ENCODE data around the gene PROSER3.

PROSER3 gene

DNA sequence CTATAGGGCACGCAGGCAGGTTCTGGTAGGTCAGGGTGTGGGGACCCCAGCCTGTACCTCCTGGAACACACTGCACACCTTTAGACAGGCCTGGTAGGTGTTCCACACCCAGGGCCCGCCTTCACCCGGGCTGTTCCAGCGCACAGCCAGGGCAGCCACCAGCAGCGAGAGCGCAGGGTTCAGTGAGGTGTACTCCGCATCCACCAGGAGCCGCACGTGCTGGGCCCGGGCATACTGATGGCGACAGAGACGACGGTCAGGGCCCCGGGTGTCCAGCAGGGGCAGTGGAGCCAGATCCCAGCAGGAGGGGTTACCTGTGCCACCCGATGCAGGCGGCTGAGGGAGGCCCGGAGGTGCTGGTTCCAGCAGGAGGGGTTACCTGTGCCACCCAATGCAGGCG lies 48.6 kb downstream of the PROSER3 start:
- H3K36me3 ChIP-seq (ENCODE audit: insufficient read depth, low read length): no peaks in the 10 kb centered on the region
- H3K27ac ChIP-seq (ENCODE audit: low read depth, low read length): no peak overlapping the region
- H3K27me3 ChIP-seq (ENCODE audit: insufficient read depth, low read length): peaks cover 9% of the 10 kb centered on the region
- no peaks in the 10 kb centered on the region for H3K79me2 ChIP-seq (ENCODE audit: control insufficient read depth, insufficient read depth, low read length, unreplicated experiment)
- no peak overlapping the region for H3K4me3 ChIP-seq (ENCODE audit: low read depth, low read length)
- H2AFZ ChIP-seq (ENCODE audit: low read length, unreplicated experiment): no peak overlapping the region
- H3K4me1 ChIP-seq (ENCODE audit: control insufficient read depth, insufficient read depth, low read length, unreplicated experiment): no peaks in the 10 kb centered on the region

GRCh38 chr19:35807633-35808032 lies 49.7 kb downstream of the PROSER3 start:
- H3K36me3 ChIP-seq (ENCODE audit: insufficient read depth, low read length): no peaks in the 10 kb centered on the region
- no peak overlapping the region for H3K27ac ChIP-seq (ENCODE audit: low read depth, low read length)
- no peaks in the 10 kb centered on the region for H3K79me2 ChIP-seq (ENCODE audit: control insufficient read depth, insufficient read depth, low read length, unreplicated experiment)
- no peaks in the 10 kb centered on the region for H3K4me1 ChIP-seq (ENCODE audit: control insufficient read depth, insufficient read depth, low read length, unreplicated experiment)
- H3K4me3 ChIP-seq (ENCODE audit: low read depth, low read length): no peak overlapping the region
- H3K27me3 ChIP-seq (ENCODE audit: insufficient read depth, low read length): peaks cover 13% of the 10 kb centered on the region
- H2AFZ ChIP-seq (ENCODE audit: low read length, unreplicated experiment): no peak overlapping the region

GRCh38 chr19:35811317-35812219 lies 53.6 kb downstream of the PROSER3 start:
- Histone ChIP-seq H2AFZ (ENCODE audit: low read length, unreplicated experiment) (no peak overlapping the region), H3K27ac (ENCODE audit: low read depth, low read length) (no peak overlapping the region), H3K27me3 (ENCODE audit: insufficient read depth, low read length) (peaks cover 9% of the 10 kb centered on the region), H3K4me1 (ENCODE audit: control insufficient read depth, insufficient read depth, low read length, unreplicated experiment) (no peaks in the 10 kb centered on the region), H3K79me2 (ENCODE audit: control insufficient read depth, insufficient read depth, low read length, unreplicated experiment) (no peaks in the 10 kb centered on the region), H3K36me3 (ENCODE audit: insufficient read depth, low read length) (no peaks in the 10 kb centered on the region), H3K4me3 (ENCODE audit: low read depth, low read length) (no peak overlapping the region)

DNA sequence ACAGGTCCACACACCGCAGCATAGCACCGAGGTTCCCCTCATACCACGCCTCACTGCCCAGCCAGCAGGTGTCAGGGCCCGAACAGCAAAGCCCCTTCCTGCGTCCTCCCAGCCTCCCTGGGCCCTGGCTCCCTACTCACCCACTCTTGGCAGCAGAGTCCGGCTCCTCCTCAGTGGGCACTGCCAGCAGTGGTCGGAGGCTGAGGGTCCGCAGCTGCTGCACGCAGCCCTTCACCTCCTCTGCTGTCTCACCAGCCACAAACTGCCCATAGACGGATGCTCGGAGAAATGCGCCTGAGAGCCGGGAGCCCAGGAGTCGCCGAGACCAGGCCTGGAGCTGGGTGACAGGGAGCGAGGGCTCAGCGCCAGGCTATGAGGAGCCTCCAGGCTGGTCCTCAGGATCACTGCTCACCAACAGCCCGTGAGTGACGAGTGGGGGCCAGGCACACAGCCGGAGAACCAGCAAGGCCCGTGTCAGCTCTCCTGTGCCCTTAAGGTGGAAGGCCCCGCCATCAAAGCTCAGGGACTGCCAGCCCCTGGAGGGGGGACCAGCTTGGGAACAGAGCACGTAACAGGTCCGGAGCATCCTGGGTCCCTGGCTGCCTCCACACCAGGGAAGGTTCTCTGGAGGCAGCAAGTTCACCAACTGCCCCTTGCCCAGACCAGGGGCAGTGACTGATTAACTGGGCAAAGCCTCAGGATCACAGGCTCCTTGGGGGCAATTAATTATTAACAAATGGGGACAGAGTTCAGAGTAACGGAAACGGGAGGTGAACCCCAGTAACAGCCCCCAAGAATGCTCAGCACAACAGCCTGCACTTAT lies 54.5 kb downstream of the PROSER3 start, which contains the start of gene PRODH2:
TSS of gene PRODH2 (minus strand) at position 626 of the 823 bp plus-strand sequence. CDS start at position 586, 40 bp downstream.
- H3K4me3 ChIP-seq (ENCODE audit: low read depth, low read length): no peak within 1 kb of the TSS
- H3K36me3 ChIP-seq (ENCODE audit: insufficient read depth, low read length): no peaks in the 10 kb centered on the region
- H3K79me2 ChIP-seq (ENCODE audit: control insufficient read depth, insufficient read depth, low read length, unreplicated experiment): no peaks in the 10 kb centered on the region
- H3K27ac ChIP-seq (ENCODE audit: low read depth, low read length): no peak within 1 kb of the TSS
- H3K4me1 ChIP-seq (ENCODE audit: control insufficient read depth, insufficient read depth, low read length, unreplicated experiment): no peaks in the 10 kb centered on the region
- peaks cover 9% of the 10 kb centered on the region for H3K27me3 ChIP-seq (ENCODE audit: insufficient read depth, low read length)
- no peak within 1 kb of the TSS for H2AFZ ChIP-seq (ENCODE audit: low read length, unreplicated experiment)

DNA sequence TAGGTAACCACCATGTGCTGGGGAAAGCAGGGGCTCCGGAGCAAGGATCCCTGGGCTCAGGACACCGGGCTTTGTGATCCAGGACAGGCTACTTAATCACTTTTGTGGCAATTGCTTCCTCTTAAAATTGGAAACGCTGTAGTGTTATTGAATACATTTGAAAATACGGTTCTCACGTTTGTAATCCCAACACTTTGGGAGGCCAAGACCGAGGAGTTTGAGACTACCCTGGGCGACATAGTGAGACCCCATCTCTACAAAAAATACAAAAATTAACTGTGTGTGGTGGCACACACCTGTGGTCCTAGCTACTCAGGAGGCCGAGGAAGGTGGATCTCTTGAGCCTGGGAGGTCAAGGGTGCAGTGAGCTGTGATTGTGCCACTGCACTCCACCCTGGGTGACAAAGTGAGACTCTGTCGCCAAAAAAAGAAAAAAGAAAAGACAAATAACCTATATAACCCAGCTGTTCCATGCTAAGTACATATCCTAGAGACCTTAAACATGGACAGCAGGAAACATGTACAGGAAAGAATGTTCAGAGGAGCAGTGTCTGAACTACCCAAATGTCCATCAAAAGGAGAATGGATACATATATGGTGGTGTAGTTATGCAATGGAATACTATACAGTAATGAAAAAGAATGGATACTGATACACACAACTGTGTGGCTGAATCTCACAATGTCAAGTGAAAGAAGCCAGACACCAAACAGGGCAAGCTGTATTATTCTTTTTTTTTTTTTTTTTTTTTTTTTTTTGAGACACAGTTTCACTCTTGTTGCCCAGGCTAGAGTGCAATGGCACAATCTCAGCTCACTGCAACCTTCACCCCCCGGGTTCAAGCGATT lies 55.3 kb downstream of the PROSER3 start:
- peaks cover 9% of the 10 kb centered on the region for H3K27me3 ChIP-seq (ENCODE audit: insufficient read depth, low read length)
- H3K4me3 ChIP-seq (ENCODE audit: low read depth, low read length): no peak overlapping the region
- no peak overlapping the region for H2AFZ ChIP-seq (ENCODE audit: low read length, unreplicated experiment)
- no peak overlapping the region for H3K27ac ChIP-seq (ENCODE audit: low read depth, low read length)
- H3K79me2 ChIP-seq (ENCODE audit: control insufficient read depth, insufficient read depth, low read length, unreplicated experiment): no peaks in the 10 kb centered on the region
- no peaks in the 10 kb centered on the region for H3K4me1 ChIP-seq (ENCODE audit: control insufficient read depth, insufficient read depth, low read length, unreplicated experiment)
- H3K36me3 ChIP-seq (ENCODE audit: insufficient read depth, low read length): no peaks in the 10 kb centered on the region

DNA sequence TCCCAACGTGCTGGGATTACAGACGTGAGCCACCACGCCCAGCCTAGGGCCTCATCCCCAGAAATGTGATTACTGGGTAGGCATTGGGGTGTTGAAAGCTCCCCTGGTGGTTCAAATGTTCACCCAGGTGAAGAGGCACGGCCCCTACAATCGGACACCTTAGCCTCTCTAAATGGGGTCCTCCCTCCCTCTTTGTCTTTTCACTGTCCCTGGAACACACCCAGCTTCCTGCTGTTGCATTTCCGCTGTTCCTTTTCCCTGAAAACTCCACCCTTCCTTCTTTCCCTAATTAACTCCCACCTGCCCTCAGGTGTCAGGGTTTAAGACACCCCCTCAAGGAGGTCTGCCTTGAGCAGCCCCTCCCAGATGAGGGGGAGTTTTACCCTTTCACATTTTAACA lies 58.3 kb downstream of the PROSER3 start:
- peaks cover 5% of the 10 kb centered on the region; the same call in 1 of the 2 replicates for H3K27me3 ChIP-seq (ENCODE audit: insufficient read depth, low read length)

GRCh38 chr19:35816846-35817245 lies 58.9 kb downstream of the PROSER3 start:
- no peaks in the 10 kb centered on the region for H3K4me1 ChIP-seq (ENCODE audit: control insufficient read depth, insufficient read depth, low read length, unreplicated experiment)
- no peak overlapping the region for H3K4me3 ChIP-seq (ENCODE audit: low read depth, low read length)
- no peaks in the 10 kb centered on the region for H3K36me3 ChIP-seq (ENCODE audit: insufficient read depth, low read length)
- H2AFZ ChIP-seq (ENCODE audit: low read length, unreplicated experiment): no peak overlapping the region
- no peaks in the 10 kb centered on the region for H3K79me2 ChIP-seq (ENCODE audit: control insufficient read depth, insufficient read depth, low read length, unreplicated experiment)
- H3K27ac ChIP-seq (ENCODE audit: low read depth, low read length): no peak overlapping the region
- peaks cover 2% of the 10 kb centered on the region; the same call in 1 of the 2 replicates for H3K27me3 ChIP-seq (ENCODE audit: insufficient read depth, low read length)

More for the DNA sequence above, 58.3 kb downstream of the PROSER3 start:
- Histone ChIP-seq H3K27ac (ENCODE audit: low read depth, low read length) (no peak overlapping the region), H3K36me3 (ENCODE audit: insufficient read depth, low read length) (no peaks in the 10 kb centered on the region), H3K79me2 (ENCODE audit: control insufficient read depth, insufficient read depth, low read length, unreplicated experiment) (no peaks in the 10 kb centered on the region), H3K4me3 (ENCODE audit: low read depth, low read length) (no peak overlapping the region), H2AFZ (ENCODE audit: low read length, unreplicated experiment) (no peak overlapping the region), H3K4me1 (ENCODE audit: control insufficient read depth, insufficient read depth, low read length, unreplicated experiment) (no peaks in the 10 kb centered on the region)

GRCh38 chr19:35818445-35818844 lies 60.5 kb downstream of the PROSER3 start:
- H3K4me3 ChIP-seq (ENCODE audit: low read depth, low read length): no peak overlapping the region
- H2AFZ ChIP-seq (ENCODE audit: low read length, unreplicated experiment): no peak overlapping the region
- H3K79me2 ChIP-seq (ENCODE audit: control insufficient read depth, insufficient read depth, low read length, unreplicated experiment): no peaks in the 10 kb centered on the region
- no peaks in the 10 kb centered on the region for H3K36me3 ChIP-seq (ENCODE audit: insufficient read depth, low read length)
- H3K4me1 ChIP-seq (ENCODE audit: control insufficient read depth, insufficient read depth, low read length, unreplicated experiment): no peaks in the 10 kb centered on the region
- peaks cover 8% of the 10 kb centered on the region; the same call in 1 of the 2 replicates for H3K27me3 ChIP-seq (ENCODE audit: insufficient read depth, low read length)
- H3K27ac ChIP-seq (ENCODE audit: low read depth, low read length): no peak overlapping the region

Measured in ACC112 (cell line).